Activated CD4-positive, alpha-beta T cell treated with anti-CD3 and anti-CD28 coated beads for 36 hours (primary cell): ENCODE results near the gene DCLRE1A. TPM values are rescaled to one million over a fixed set of nuclear protein-coding genes. Genes with fewer than 3 reads are reported as not detected.
"Not testable (repeated sequence)": the region's sequence is repeated elsewhere in the genome, so short reads cannot be mapped to it uniquely, and the experiment has no call there.

Experiments used
- ATAC-seq: fragments of 200-7000 bp; cut with Tn5 transposase; one replicate; pipeline ENCODE4 v1.10.0; 2021; ENCODE audit warnings: mild to moderate bottlenecking, moderate library complexity
- CTCF ChIA-PET: fragments of 350-600 bp; sonication (Branson Sonifier 250); formaldehyde crosslinking; loops from one replicate; lab custom pipeline; 2021; ENCODE audit warnings: antibody characterized with exemption; lab: Charles Lee
- POLR2A ChIA-PET: fragments of 350-600 bp; sonication (Branson Sonifier 250); formaldehyde crosslinking; loops from one replicate; lab custom pipeline; 2021; ENCODE audit warnings: antibody characterized with exemption, inconsistent platforms; lab: Charles Lee
- DNase-seq: peaks from one replicate; pipeline ENCODE4 v3.0.0-alpha.2; 2020
- H3K27ac Mint-ChIP-seq: one replicate; pipeline ENCODE4 v1.8.0; 2021; ENCODE audit warnings: mixed read lengths
- H3K27me3 Mint-ChIP-seq: one replicate; pipeline ENCODE4 v1.8.0; 2021; ENCODE audit warnings: mixed read lengths
- H3K36me3 Mint-ChIP-seq: one replicate; pipeline ENCODE4 v1.8.0; 2021; ENCODE audit warnings: low read depth, mixed read lengths
- H3K4me1 Mint-ChIP-seq: one replicate; pipeline ENCODE4 v1.8.0; 2021; ENCODE audit warnings: mixed read lengths
- H3K4me3 Mint-ChIP-seq: one replicate; pipeline ENCODE4 v1.8.0; 2021; ENCODE audit warnings: mild to moderate bottlenecking, moderate library complexity, mixed read lengths
- H3K9me3 Mint-ChIP-seq: one replicate; pipeline ENCODE4 v1.8.0; 2021; ENCODE audit warnings: low read depth, mixed read lengths
- intact Hi-C, 2 experiments: fragments of 100-400 bp; cut with DNase I in 1 of 2; cut with micrococcal nuclease in 1 of 2; formaldehyde crosslinking; loops; one replicate each; pipeline versions ENCODE4 v1.14.2 to v1.15.1; 2022 to 2024; cut with DNase I, micrococcal nuclease
- total RNA-seq, 2 experiments: library from RNA; stranded (reverse); gene quantifications; one replicate each; pipeline ENCODE4 v1.2.3, GENCODE V29; 2021

Gene DCLRE1A
- total RNA-seq, 2 experiments from 2014 or later: 12.5 to 14.4 TPM

- no peaks in the 10 kb centered on the region for H3K36me3 Mint-ChIP-seq
- ATAC-seq: no peak
- CTCF ChIA-PET: interaction anchor here (0.6 to 1.0 kb wide), 5 partner anchors 23 to 550 kb away, joined by 3 to 4 read pairs (median 3); no protein-coding TSS in a partner anchor
Observed at GRCh38 chr10:113822174-113822573, 31.7 kb downstream of the DCLRE1A start.

GRCh38 chr10:113821306-113821705 is 32.6 kb downstream of the DCLRE1A start:
- H3K27me3 Mint-ChIP-seq, intact Hi-C loops, H3K4me3 Mint-ChIP-seq, DNase-seq, H3K27ac Mint-ChIP-seq, H3K4me1 Mint-ChIP-seq, H3K36me3 Mint-ChIP-seq, ATAC-seq, POLR2A ChIA-PET, H3K9me3 Mint-ChIP-seq: not testable (repeated sequence)
- CTCF ChIA-PET: interaction anchor here (0.6 to 1.0 kb wide), 2 partner anchors 38 to 101 kb away, joined by 3 read pairs; no protein-coding TSS in a partner anchor

More at GRCh38 chr10:113822174-113822573, 31.7 kb downstream of the DCLRE1A start:
- Mint-ChIP-seq H3K4me1 (no peaks in the 10 kb centered on the region), H3K27me3 (no peaks in the 10 kb centered on the region), H3K4me3 (no peak overlapping the region), H3K9me3 (no peaks in the 10 kb centered on the region), H3K27ac (no peak overlapping the region)
- POLR2A ChIA-PET: no interaction called here
- DNase-seq: no peak
- intact Hi-C loops: no loop called here

DNA sequence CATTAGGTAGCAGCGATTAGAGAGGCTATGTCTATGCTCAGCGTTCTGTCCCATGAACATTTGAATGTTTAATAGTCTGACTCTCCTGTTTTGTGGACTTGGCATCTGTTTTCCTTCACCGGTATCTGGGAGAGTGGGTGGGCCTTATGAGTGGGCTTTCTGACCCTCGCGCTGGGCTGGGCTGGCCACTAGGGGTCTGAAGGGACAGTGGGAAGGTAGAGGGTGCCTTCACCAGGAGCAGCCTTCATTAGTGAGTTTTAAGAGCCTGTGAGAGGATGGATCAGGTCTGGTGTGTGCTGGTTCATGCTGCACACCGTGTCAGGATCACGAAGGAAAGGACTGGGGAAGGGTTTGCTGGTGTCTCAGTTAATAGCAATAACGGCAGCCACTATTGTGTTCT is 33.4 kb downstream of the DCLRE1A start:
- Mint-ChIP-seq H3K4me3 (no peak overlapping the region), H3K4me1 (no peaks in the 10 kb centered on the region), H3K9me3 (no peaks in the 10 kb centered on the region), H3K27me3 (no peaks in the 10 kb centered on the region), H3K27ac (no peak overlapping the region), H3K36me3 (no peaks in the 10 kb centered on the region)
- ATAC-seq (no peak), DNase-seq (peak; percentile 8)
- intact Hi-C loops: no loop called here
- ChIA-PET CTCF (no interaction called here), POLR2A (no interaction called here)

DNA sequence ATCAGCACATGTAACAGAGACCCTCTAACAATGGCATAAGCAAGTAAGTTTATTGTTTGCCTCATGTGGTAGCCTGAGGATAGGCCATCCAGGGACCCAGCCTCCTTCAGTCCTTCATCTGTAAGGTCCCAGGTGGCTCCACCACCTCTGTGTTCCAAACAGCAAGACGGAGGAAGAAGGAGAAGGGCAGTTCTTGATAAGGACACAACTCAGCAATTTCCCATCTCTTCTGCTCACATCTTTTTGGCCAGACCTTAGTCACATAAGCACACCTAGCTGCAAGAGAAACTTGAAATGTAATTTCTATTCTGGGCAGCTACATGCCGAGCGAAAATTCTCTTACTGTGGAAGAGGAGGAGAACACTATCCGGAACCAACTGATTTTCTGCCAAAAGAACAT is 33.9 kb downstream of the DCLRE1A start:
- DNase-seq: no peak
- POLR2A ChIA-PET: no interaction called here
- no peak overlapping the region for H3K27ac Mint-ChIP-seq

DNA sequence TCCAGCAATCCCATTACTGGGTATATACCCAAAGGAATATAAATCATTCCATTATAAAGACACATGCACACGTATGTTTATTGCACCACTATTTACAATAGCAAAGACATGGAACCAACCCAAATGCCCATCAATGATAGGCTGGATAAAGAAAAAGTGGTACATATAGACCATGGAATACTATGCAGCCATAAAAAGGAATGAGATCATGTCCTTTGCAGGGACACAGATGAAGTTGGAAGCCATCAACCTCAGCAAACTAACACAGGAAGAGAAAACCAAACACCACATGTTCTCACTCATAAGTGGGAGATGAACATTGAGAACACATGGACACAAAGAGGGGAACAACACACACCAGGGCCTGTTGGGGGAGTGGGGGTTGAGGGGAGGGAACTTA is 39.2 kb downstream of the DCLRE1A start:
- CTCF ChIA-PET: interaction anchor here (1.0 kb wide), 1 partner anchor 13 kb away, joined by 3 read pairs; no protein-coding TSS in a partner anchor
- H3K4me3 Mint-ChIP-seq, POLR2A ChIA-PET, H3K27ac Mint-ChIP-seq, H3K4me1 Mint-ChIP-seq, intact Hi-C loops, H3K9me3 Mint-ChIP-seq, H3K36me3 Mint-ChIP-seq, DNase-seq, ATAC-seq: not testable (repeated sequence)
- H3K27me3 Mint-ChIP-seq: peaks cover 12% of the 10 kb centered on the region

More for the DNA sequence above, 33.9 kb downstream of the DCLRE1A start:
- no peak for ATAC-seq
- H3K36me3 Mint-ChIP-seq: no peaks in the 10 kb centered on the region
- no peaks in the 10 kb centered on the region for H3K4me1 Mint-ChIP-seq
- intact Hi-C loops: no loop called here
- H3K27me3 Mint-ChIP-seq: no peaks in the 10 kb centered on the region
- no peaks in the 10 kb centered on the region for H3K9me3 Mint-ChIP-seq
- H3K4me3 Mint-ChIP-seq: no peak overlapping the region
- CTCF ChIA-PET: no interaction called here

GRCh38 chr10:113808168-113808567 is 45.7 kb downstream of the DCLRE1A start:
- Mint-ChIP-seq H3K36me3 (no peaks in the 10 kb centered on the region), H3K4me3 (no peak overlapping the region), H3K27ac (no peak overlapping the region), H3K27me3 (peaks cover 28% of the 10 kb centered on the region), H3K4me1 (no peaks in the 10 kb centered on the region), H3K9me3 (peaks cover 2% of the 10 kb centered on the region)
- intact Hi-C loops: no loop called here
- POLR2A ChIA-PET: interaction anchor here (0.6 kb wide), 1 partner anchor 407 kb away, joined by 3 read pairs; no protein-coding TSS in a partner anchor
- ATAC-seq (no peak), DNase-seq (no peak)
- CTCF ChIA-PET: interaction anchor here (1.2 kb wide), 1 partner anchor 298 kb away, joined by 3 read pairs; no protein-coding TSS in a partner anchor

GRCh38 chr10:113806503-113806902 is 47.4 kb downstream of the DCLRE1A start:
- Mint-ChIP-seq H3K4me3 (no peak overlapping the region), H3K27ac (no peak overlapping the region), H3K9me3 (no peaks in the 10 kb centered on the region), H3K4me1 (no peaks in the 10 kb centered on the region), H3K27me3 (peaks cover 22% of the 10 kb centered on the region), H3K36me3 (no peaks in the 10 kb centered on the region)
- ChIA-PET CTCF (interaction anchor here (0.7 to 1.1 kb wide), 3 partner anchors 16 to 102 kb away, joined by 4 to 7 read pairs (median 5); no protein-coding TSS in a partner anchor), POLR2A (no interaction called here)
- DNase-seq: no peak
- intact Hi-C loops: no loop called here
- no peak for ATAC-seq

GRCh38 chr10:113802997-113803396 is 50.9 kb downstream of the DCLRE1A start:
- Mint-ChIP-seq H3K36me3 (no peaks in the 10 kb centered on the region), H3K27me3 (peaks cover 12% of the 10 kb centered on the region), H3K9me3 (no peaks in the 10 kb centered on the region), H3K4me3 (no peak overlapping the region), H3K4me1 (peaks cover 2% of the 10 kb centered on the region), H3K27ac (no peak overlapping the region)
- ChIA-PET POLR2A (no interaction called here), CTCF (interaction anchor here (0.6 to 1.6 kb wide), 3 partner anchors 11 to 342 kb away, joined by 3 to 4 read pairs (median 4); no protein-coding TSS in a partner anchor)
- DNase-seq (no peak), ATAC-seq (no peak)
- intact Hi-C loops: no loop called here

DNA sequence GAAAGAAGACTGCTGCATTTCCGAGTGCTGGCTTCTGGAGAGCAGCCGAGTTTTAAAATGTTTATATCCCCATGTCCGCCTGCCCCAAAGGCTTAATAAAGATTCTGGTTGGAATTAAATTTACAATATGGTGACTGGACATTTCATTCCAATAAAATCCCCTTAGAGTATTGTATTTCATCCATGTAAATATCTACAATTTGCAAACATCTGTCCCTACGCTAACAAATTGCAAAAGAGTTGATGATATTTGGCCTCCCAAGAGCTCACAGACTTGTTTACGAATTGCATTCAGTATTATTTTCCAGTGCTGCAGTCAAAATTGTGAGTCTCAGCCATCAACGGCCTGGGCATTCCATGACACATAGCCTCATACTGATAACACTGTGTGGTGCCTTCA is 52.3 kb downstream of the DCLRE1A start:
- Mint-ChIP-seq H3K27me3 (peaks cover 14% of the 10 kb centered on the region), H3K4me1 (peaks cover 2% of the 10 kb centered on the region), H3K27ac (no peak overlapping the region), H3K36me3 (no peaks in the 10 kb centered on the region), H3K4me3 (no peak overlapping the region), H3K9me3 (no peaks in the 10 kb centered on the region)
- ATAC-seq: no peak
- ChIA-PET POLR2A (interaction anchor here (0.7 kb wide), 1 partner anchor 50 kb away, joined by 3 read pairs; the partner anchor contains the start of gene PLEKHS1), CTCF (interaction anchor here (1.4 kb wide), 1 partner anchor 13 kb away, joined by 3 read pairs; no protein-coding TSS in a partner anchor)
- intact Hi-C loops: no loop called here
- DNase-seq: no peak

GRCh38 chr10:113791691-113792090 is 62.2 kb downstream of the DCLRE1A start:
- ChIA-PET POLR2A (no interaction called here), CTCF (interaction anchor here (0.5 to 1.0 kb wide), 3 partner anchors 11 to 93 kb away, joined by 3 to 4 read pairs (median 3); no protein-coding TSS in a partner anchor)
- no peaks in the 10 kb centered on the region for H3K4me1 Mint-ChIP-seq
- ATAC-seq: no peak
- no peak overlapping the region for H3K4me3 Mint-ChIP-seq
- H3K36me3 Mint-ChIP-seq: no peaks in the 10 kb centered on the region
- no peak for DNase-seq
- intact Hi-C loops: no loop called here
- H3K27me3 Mint-ChIP-seq: peaks cover 24% of the 10 kb centered on the region
- H3K9me3 Mint-ChIP-seq: no peaks in the 10 kb centered on the region
- H3K27ac Mint-ChIP-seq: no peak overlapping the region

DNA sequence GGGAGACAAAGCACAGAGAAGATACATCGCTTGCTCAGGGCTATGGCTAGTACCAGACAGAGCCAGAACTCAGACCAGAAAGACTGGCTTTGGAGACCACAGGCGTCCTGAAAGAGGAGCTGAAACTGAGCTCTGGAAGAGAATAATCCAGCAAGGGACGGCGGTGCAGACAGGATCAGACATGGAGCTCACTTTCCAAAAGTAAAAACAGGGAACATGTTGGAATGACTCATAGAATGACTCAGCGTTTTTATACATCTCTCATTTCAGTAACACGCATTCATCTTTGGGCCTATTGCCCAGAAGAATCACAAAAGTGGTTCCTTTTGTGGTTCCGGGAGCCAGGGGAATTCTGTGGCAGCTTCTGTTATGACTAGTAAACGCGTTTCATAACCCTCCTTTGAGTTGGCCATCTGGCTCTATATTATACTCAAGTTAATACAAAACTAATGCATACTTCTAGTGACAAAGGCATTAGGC is 65.2 kb downstream of the DCLRE1A start:
- no peak overlapping the region for H3K4me3 Mint-ChIP-seq
- ATAC-seq: no peak
- CTCF ChIA-PET: interaction anchor here (0.9 kb wide), 1 partner anchor 10 kb away, joined by 4 read pairs; no protein-coding TSS in a partner anchor

More for the DNA sequence above, 65.2 kb downstream of the DCLRE1A start:
- Mint-ChIP-seq H3K27me3 (peaks cover 13% of the 10 kb centered on the region), H3K36me3 (no peaks in the 10 kb centered on the region), H3K9me3 (no peaks in the 10 kb centered on the region), H3K27ac (no peak overlapping the region), H3K4me1 (no peaks in the 10 kb centered on the region)
- DNase-seq: no peak
- intact Hi-C loops: no loop called here
- POLR2A ChIA-PET: no interaction called here
